ENCODE results near the gene CALY.

Gene CALY

GRCh38 chr10:133275684-133276092 lies 61.0 kb downstream of the CALY start (continued):
- TF ChIP-seq ZNF645 (tag by site-specific recombination; IDR thresholded peaks at IDR 0.05) (no peak), ZNF23 (tag by site-specific recombination; IDR thresholded peaks at IDR 0.05; ENCODE audit: borderline replicate concordance) (no peak), ZNF280D (tag by site-specific recombination; IDR thresholded peaks at IDR 0.05) (no peak), ZNF10 (tag by site-specific recombination; IDR thresholded peaks at IDR 0.05) (no peak), ZNF792 (tag by site-specific recombination; IDR thresholded peaks at IDR 0.05) (no peak)

GRCh38 chr10:133274751-133275683 lies 61.7 kb downstream of the CALY start:
- Histone ChIP-seq H3K4me3 (ENCODE audit: low read depth, low read length) (no peak overlapping the region), H3K36me3 (ENCODE audit: control insufficient read depth in 2 of 2, insufficient read depth in 1 of 2, low read length in 2 of 2) (peaks cover 0 to 17% of the 10 kb centered on the region in 2 experiments; a peak in 1 of 3 replicates), H3K9me3 (ENCODE audit: control insufficient read depth, insufficient read depth, low read depth, low read length) (no peaks in the 10 kb centered on the region), H3K27ac (ENCODE audit: extremely low read depth, low read depth, low read length) (no peak overlapping the region), H3K4me1 (ENCODE audit: control insufficient read depth, insufficient read depth, low read length) (no peaks in the 10 kb centered on the region)
- CTCF ChIA-PET = interaction anchor here (1.2 kb wide), 1 partner anchor 54 kb away, joined by 4 read pairs; no protein-coding TSS in a partner anchor
- POLR2A ChIA-PET = interaction anchor here (0.8 kb wide), 1 partner anchor 16 kb away, joined by 10 read pairs; no protein-coding TSS in a partner anchor
- no peak for TF ChIP-seq KLF8 (tag by site-specific recombination; IDR thresholded peaks at IDR 0.05)
- TF ChIP-seq HIC1 (tag by site-specific recombination; IDR thresholded peaks at IDR 0.05) = 0 out of 2 replicates have a peak, but pooled peaks have one; percentile 42
- no peak for TF ChIP-seq ZNF610 (tag by site-specific recombination; IDR thresholded peaks at IDR 0.05; ENCODE audit: borderline replicate concordance)
- TF ChIP-seq HOXC10 (CRISPR knock-in tag; IDR thresholded peaks at IDR 0.05) = no peak
- no peak for TF ChIP-seq ZNF645 (tag by site-specific recombination; IDR thresholded peaks at IDR 0.05)
- no peak for TF ChIP-seq ZNF626 (tag by site-specific recombination; IDR thresholded peaks at IDR 0.05)
- 0 out of 2 replicates have a peak, but pooled peaks have one; percentile 25 for TF ChIP-seq PATZ1 (tag by site-specific recombination; IDR thresholded peaks at IDR 0.05)
- peak; percentile 43; the same call in 1 of the 2 replicates for TF ChIP-seq ZIC2 (tag by site-specific recombination; IDR thresholded peaks at IDR 0.05)
- peak; percentile 14; the same call in 1 of the 2 replicates for TF ChIP-seq ZNF341 (tag by site-specific recombination; IDR thresholded peaks at IDR 0.05; ENCODE audit: low read depth)
- 0 out of 2 replicates have a peak, but pooled peaks have one; percentile 45 for TF ChIP-seq ZNF600 (tag by site-specific recombination; IDR thresholded peaks at IDR 0.05)
